CD4-positive, alpha-beta T cell treated with Interleukin-15 for 4 hours (primary cell): ENCODE results near the gene CCL27.
A peak's percentile ranks its signal among the peaks of the same experiment; 100 is the strongest.
"Not testable (repeated sequence)": the region's sequence is repeated elsewhere in the genome, so short reads cannot be mapped to it uniquely, and the experiment has no call there.

Experiments used
- DNase-seq: peaks from one replicate; pipeline ENCODE4 v3.0.0-alpha.2; 2020; ENCODE audit warnings: low spot score

Gene CCL27

GRCh38 chr9:34651321-34651720 is 11.1 kb downstream of the CCL27 start:
- no peak for DNase-seq

- DNase-seq = no peak
These were observed 11.6 kb downstream of the CCL27 start for GRCh38 chr9:34650816-34651215.

- DNase-seq = no peak
These were observed 13.8 kb downstream of the CCL27 start for GRCh38 chr9:34648673-34649072.

- DNase-seq = peak; percentile 31
These were observed 14.8 kb downstream of the CCL27 start for GRCh38 chr9:34647651-34648050.

GRCh38 chr9:34647084-34647403 is 15.4 kb downstream of the CCL27 start:
- no peak for DNase-seq

GRCh38 chr9:34646211-34647083 is 16.0 kb downstream of the CCL27 start, which contains the start of gene GALT:
GALT (plus strand) TSS chr9:34646675; CDS start chr9:34646705, 30 bp downstream.
- DNase-seq = peak; percentile 97

GRCh38 chr9:34644766-34645314 is 17.6 kb downstream of the CCL27 start:
- DNase-seq = no peak

GRCh38 chr9:34642679-34643078 is 19.8 kb downstream of the CCL27 start:
- DNase-seq = no peak

- DNase-seq = not testable (repeated sequence)
These were observed 23.1 kb downstream of the CCL27 start for GRCh38 chr9:34639322-34639721.

GRCh38 chr9:34638138-34638445 is 24.4 kb downstream of the CCL27 start:
- no peak for DNase-seq

- peak; percentile 95 for DNase-seq
These were observed 24.9 kb downstream of the CCL27 start, which contains the start of gene SIGMAR1 for GRCh38 chr9:34637356-34638137. SIGMAR1 (minus strand) TSS chr9:34637787; CDS start chr9:34637697, 90 bp downstream.

- DNase-seq = no peak
These were observed 25.6 kb downstream of the CCL27 start for GRCh38 chr9:34636791-34637355.

- no peak for DNase-seq
These were observed 26.9 kb downstream of the CCL27 start for GRCh38 chr9:34635556-34635955.

GRCh38 chr9:34634551-34635248 is 27.8 kb downstream of the CCL27 start:
- DNase-seq = no peak

GRCh38 chr9:34633851-34634550 is 28.5 kb downstream of the CCL27 start:
- DNase-seq = peak; percentile 79

- DNase-seq = no peak
These were observed 29.3 kb downstream of the CCL27 start for GRCh38 chr9:34633166-34633565.

GRCh38 chr9:34630402-34631154 is 31.9 kb downstream of the CCL27 start:
- DNase-seq = no peak

- DNase-seq = no peak
These were observed 33.0 kb downstream of the CCL27 start for GRCh38 chr9:34629491-34629808.

- peak; percentile 27 for DNase-seq
These were observed 33.6 kb downstream of the CCL27 start, which contains the start of gene ARID3C for GRCh38 chr9:34628656-34629490. ARID3C (minus strand) TSS chr9:34629066; CDS start chr9:34628014, 1,052 bp downstream.
